NCI-H82 (cell line): ENCODE results near the gene RP9.
A peak's percentile ranks its signal among the peaks of the same experiment; 100 is the strongest.

Experiments used
- DNase-seq: peaks from one replicate; lab custom pipeline; 2025; lab: John Stamatoyannopoulos, UW

Gene RP9

GRCh38 chr7:33062782-33063443 lies 46.3 kb downstream of the RP9 start:
- peak; percentile 100 for DNase-seq

GRCh38 chr7:33062023-33062781 lies 47.0 kb downstream of the RP9 start, which contains the start of gene NT5C3A:
Gene NT5C3A (minus strand): TSS chr7:33062776. CDS start chr7:33062705, 71 bp downstream.
- DNase-seq = peak; percentile 66

- DNase-seq = peak; percentile 13
Measured at GRCh38 chr7:33061282-33061937, 47.8 kb downstream of the RP9 start.

- DNase-seq = no peak
Measured at GRCh38 chr7:33059635-33060034, 49.6 kb downstream of the RP9 start.

GRCh38 chr7:33055158-33055557 lies 54.0 kb downstream of the RP9 start:
- no peak for DNase-seq

- no peak for DNase-seq
Measured at GRCh38 chr7:33054261-33054964, 54.8 kb downstream of the RP9 start.

GRCh38 chr7:33053721-33054120 lies 55.5 kb downstream of the RP9 start:
- DNase-seq = no peak

GRCh38 chr7:33050535-33051318 lies 58.5 kb downstream of the RP9 start:
- peak; percentile 31 for DNase-seq

GRCh38 chr7:33048704-33049103 lies 60.5 kb downstream of the RP9 start:
- no peak for DNase-seq

- no peak for DNase-seq
Measured at GRCh38 chr7:33048257-33048656, 60.9 kb downstream of the RP9 start.

GRCh38 chr7:33044986-33045385 lies 64.2 kb downstream of the RP9 start:
- DNase-seq = no peak
